ENCODE data around the gene ERAS.

GRCh38 chrX:48791063-48791820 is 35.1 kb upstream of the ERAS start:
- no peak for TF ChIP-seq CTCF (IDR thresholded peaks at IDR 0.05; ENCODE audit: insufficient read depth, low read depth, low read length)
- no peak for TF ChIP-seq EZH2 (IDR thresholded peaks at IDR 0.05; ENCODE audit: insufficient read depth, low read length)
